ENCODE results near the gene POU2F1.

POU2F1 gene

DNA sequence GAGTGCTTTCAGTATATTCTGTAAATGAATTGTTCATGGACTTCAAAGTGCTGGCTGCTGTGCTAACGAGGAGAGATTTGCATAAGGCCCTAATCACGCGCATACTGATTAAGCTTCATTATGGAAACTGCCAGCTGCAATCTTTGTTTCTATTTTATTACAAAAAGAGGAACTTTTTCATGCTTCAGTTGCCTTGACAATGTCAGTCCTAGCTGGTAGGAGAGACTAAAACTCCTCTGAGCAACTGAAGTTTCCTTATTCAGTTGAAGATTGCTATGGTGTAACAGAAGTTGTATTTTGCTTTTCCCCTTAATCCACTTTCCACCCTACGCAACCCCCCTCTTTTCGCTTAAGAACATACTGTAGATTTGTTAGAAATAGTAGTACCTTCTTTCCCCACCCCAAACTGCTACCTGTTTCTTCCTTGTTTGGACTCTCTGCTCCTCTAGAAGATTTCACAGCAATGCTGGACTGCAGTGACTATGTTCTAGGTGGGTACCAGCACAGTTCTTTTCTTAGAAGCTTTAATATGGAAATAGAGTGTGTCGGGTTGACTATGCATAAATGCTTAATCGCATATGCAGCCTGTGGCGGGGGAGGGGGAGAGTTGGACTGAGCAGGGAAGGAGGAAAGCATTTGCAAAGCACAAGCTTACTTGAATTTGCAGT is 108.3 kb downstream of the POU2F1 start:
- Histone ChIP-seq H3K27ac (no peak overlapping the region), H3K4me3 (no peak overlapping the region)
- DNase-seq (ENCODE audit: low spot score) = no peak
- TF ChIP-seq, protein P1, sequence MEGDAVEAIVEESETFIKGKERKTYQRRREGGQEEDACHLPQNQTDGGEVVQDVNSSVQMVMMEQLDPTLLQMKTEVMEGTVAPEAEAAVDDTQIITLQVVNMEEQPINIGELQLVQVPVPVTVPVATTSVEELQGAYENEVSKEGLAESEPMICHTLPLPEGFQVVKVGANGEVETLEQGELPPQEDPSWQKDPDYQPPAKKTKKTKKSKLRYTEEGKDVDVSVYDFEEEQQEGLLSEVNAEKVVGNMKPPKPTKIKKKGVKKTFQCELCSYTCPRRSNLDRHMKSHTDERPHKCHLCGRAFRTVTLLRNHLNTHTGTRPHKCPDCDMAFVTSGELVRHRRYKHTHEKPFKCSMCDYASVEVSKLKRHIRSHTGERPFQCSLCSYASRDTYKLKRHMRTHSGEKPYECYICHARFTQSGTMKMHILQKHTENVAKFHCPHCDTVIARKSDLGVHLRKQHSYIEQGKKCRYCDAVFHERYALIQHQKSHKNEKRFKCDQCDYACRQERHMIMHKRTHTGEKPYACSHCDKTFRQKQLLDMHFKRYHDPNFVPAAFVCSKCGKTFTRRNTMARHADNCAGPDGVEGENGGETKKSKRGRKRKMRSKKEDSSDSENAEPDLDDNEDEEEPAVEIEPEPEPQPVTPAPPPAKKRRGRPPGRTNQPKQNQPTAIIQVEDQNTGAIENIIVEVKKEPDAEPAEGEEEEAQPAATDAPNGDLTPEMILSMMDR (IDR thresholded peaks at IDR 0.05) = no peak

DNA sequence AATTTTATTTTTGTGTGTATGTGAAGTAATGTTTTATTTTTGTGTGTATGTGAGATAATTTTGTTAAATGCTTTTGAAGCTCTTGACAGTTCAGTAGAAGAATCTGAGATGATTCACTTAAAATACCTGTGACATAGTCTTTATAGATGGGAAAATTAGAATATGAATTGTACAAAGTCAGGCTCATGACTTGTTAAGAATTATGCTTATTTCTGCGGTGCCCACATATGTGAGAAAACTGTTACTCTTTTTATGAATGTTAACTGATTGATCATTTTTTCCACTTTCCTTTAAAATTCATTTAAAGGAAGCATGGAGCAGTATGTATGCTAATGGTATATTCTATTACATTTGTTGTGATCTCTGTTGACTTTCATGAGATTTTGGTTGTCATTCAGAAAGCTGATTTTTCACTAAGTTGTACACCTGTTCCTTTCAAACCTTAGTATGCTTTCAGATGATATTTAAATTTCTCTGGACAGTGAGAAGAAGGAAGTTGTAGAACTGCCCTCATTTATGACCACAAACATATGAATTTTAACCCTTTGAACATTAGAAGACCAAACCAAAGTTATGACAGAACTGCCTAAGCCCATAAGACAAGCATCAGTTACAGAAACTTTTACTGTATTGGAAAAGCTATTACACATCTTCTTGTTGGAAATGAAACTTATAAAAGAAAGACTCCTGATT is 110.1 kb downstream of the POU2F1 start:
- Histone ChIP-seq H3K27ac (no peak overlapping the region), H3K4me3 (no peak overlapping the region)
- DNase-seq (ENCODE audit: low spot score) = no peak
- TF ChIP-seq, protein P1 (IDR thresholded peaks at IDR 0.05) = no peak

DNA sequence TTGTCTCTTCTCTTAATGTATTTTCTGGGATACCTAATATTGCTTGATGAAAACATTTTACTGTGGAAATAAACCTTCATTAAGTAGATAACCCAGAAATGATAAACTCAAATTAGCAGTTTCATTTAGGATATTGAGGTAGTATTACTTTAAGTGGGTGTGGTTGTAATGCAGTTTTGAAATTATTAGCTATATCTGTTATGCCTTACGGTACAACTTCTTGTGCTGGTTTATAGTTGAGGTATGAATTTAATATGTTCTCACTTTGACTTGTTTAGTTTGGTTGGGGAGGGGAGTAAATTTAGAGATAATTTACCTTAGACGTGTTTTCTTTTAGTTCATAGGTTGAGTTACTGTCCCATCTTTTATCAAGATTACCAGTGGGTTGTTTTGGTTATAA is 111.0 kb downstream of the POU2F1 start:
- Histone ChIP-seq H3K27ac (no peak overlapping the region), H3K4me3 (no peak overlapping the region)
- TF ChIP-seq, protein P1 (IDR thresholded peaks at IDR 0.05) = no peak
- no peak for DNase-seq (ENCODE audit: low spot score)

DNA sequence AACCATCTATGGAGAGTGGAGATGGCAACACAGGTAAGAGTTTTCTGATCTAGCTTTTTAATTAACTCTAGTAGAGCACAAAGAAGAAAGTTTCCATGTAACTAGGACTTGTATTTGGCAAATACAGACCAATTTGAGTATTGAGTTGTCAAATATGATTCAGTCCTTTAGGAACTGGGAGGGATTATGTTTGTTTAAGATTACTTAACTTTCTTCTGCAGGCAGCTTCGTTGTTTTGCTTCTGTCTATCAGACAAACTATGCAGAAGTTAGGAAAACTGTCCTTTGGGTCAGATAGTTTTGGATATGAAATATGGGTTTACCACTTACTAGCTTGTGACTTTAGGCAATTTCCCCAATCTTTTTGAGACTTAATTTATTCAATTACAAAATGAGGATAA is 111.8 kb downstream of the POU2F1 start:
- TF ChIP-seq, protein P1 (IDR thresholded peaks at IDR 0.05) = no peak
- Histone ChIP-seq H3K4me3 (no peak overlapping the region), H3K27ac (no peak overlapping the region)
- DNase-seq (ENCODE audit: low spot score) = no peak

DNA sequence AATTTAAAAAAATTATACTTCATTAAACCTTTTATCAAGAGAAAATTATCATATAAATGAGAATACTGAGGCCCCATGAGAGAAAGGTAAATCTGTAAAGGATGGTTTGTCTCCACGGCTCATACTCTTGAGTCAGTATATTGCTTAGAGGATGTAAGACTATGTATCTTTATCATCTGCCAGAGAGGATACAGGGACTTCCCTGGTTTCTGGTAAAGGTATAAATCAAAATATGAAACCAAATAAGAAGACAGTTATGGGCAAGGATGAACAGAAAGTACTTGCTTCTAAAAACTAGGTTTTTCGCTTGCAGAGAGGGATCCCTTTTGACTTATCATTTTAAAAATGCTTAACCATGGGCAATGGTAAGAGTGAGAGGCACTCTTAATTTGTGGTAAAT is 112.4 kb downstream of the POU2F1 start:
- DNase-seq (ENCODE audit: low spot score) = no peak
- Histone ChIP-seq H3K4me3 (no peak overlapping the region), H3K27ac (no peak overlapping the region)
- TF ChIP-seq, protein P1 (IDR thresholded peaks at IDR 0.05) = no peak

DNA sequence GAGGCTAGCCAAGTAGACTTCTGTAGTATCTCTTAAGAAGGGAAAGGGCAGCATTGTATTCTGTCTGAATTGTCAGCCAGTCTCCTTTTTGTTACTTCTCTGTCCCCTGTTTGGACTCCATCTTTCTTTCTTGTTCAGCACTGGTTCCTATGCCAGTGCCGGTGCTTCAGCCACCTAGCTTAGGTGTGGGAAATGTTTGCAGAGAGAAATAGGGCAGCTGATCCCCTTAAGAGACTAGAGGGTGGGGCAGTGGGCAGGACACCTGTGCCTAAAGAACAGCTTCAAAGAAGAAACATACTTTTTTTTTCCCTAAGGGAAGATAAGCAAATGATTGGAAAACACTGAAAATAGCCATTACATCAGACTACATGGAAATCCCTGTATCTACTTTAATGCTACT is 113.0 kb downstream of the POU2F1 start:
- Histone ChIP-seq H3K27ac (no peak overlapping the region), H3K4me3 (no peak overlapping the region)
- TF ChIP-seq, protein P1 (IDR thresholded peaks at IDR 0.05) = no peak
- no peak for DNase-seq (ENCODE audit: low spot score)

DNA sequence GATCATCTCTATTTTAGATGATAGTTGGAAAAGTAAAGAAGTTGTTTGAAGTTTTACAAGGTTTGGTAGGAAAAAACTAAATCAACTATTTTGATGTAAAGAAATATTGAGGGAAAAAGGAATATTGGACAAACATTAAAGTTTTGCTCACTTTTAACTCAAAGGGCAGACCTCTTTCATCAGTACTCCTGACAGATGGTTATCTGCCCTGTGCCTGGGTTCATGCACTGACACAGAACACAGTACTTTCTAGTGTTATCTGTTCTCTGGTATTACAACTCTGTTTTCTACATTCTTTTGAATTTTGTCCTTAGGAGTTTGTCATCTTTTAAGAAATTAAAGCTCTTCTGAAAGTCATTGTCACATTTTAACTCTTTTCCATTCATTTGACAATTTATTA is 118.7 kb downstream of the POU2F1 start:
- TF ChIP-seq, protein P1 (IDR thresholded peaks at IDR 0.05) = no peak
- no peak overlapping the region for H3K27ac ChIP-seq
- H3K4me3 ChIP-seq = no peak overlapping the region
- DNase-seq (ENCODE audit: low spot score) = no peak
